HG02885 (cell line): ENCODE measurements around the gene NHLRC2.
"Not testable (repeated sequence)": the region's sequence is repeated elsewhere in the genome, so short reads cannot be mapped to it uniquely, and the experiment has no call there.

Experiments
- ATAC-seq: cut with Tn5 transposase; IDR thresholded peaks from one replicate; pipeline ENCODE4 v1.9.1; 2021; ENCODE audit warnings: mild to moderate bottlenecking; ENCODE audit not compliant: unreplicated experiment, poor library complexity

The NHLRC2 gene

GRCh38 chr10:113933894-113934532 is 79.6 kb downstream of the NHLRC2 start:
- no peak for ATAC-seq

GRCh38 chr10:113937258-113937657 is 82.8 kb downstream of the NHLRC2 start:
- ATAC-seq, result no peak

GRCh38 chr10:113937756-113938155 is 83.3 kb downstream of the NHLRC2 start:
- no peak for ATAC-seq

- ATAC-seq, result no peak
Observed at GRCh38 chr10:113939212-113939860, 84.9 kb downstream of the NHLRC2 start.

- no peak for ATAC-seq
Observed at GRCh38 chr10:113941140-113941539, 86.7 kb downstream of the NHLRC2 start.

- ATAC-seq, result not testable (repeated sequence)
Observed at GRCh38 chr10:113943196-113943595, 88.7 kb downstream of the NHLRC2 start.

- no peak for ATAC-seq
Observed at GRCh38 chr10:113945075-113945686, 90.7 kb downstream of the NHLRC2 start.

GRCh38 chr10:113945687-113946085 is 91.2 kb downstream of the NHLRC2 start:
- no peak for ATAC-seq

GRCh38 chr10:113947184-113948041 is 93.0 kb downstream of the NHLRC2 start:
- no peak for ATAC-seq

GRCh38 chr10:113948048-113948447 is 93.6 kb downstream of the NHLRC2 start:
- no peak for ATAC-seq

GRCh38 chr10:113950268-113950667 is 95.8 kb downstream of the NHLRC2 start:
- no peak for ATAC-seq

- ATAC-seq, result no peak
Observed at GRCh38 chr10:113953505-113954272, 99.2 kb downstream of the NHLRC2 start.

GRCh38 chr10:113954409-113954808 is 99.9 kb downstream of the NHLRC2 start:
- ATAC-seq, result no peak

- no peak for ATAC-seq
Observed at GRCh38 chr10:113957013-113957412, 102.6 kb downstream of the NHLRC2 start.

- no peak for ATAC-seq
Observed at GRCh38 chr10:113958631-113959382, 104.3 kb downstream of the NHLRC2 start.

- peak; percentile 40 for ATAC-seq
Observed at GRCh38 chr10:113959383-113959760, 104.9 kb downstream of the NHLRC2 start.

GRCh38 chr10:113960617-113961181 is 106.2 kb downstream of the NHLRC2 start:
- ATAC-seq, result no peak

GRCh38 chr10:113961182-113962031 is 106.9 kb downstream of the NHLRC2 start:
- peak; percentile 81 for ATAC-seq
